KBM-7 (cell line): ENCODE data around the gene CSNK1G3.

ENCODE experiments used
- DNase-seq: peaks from one replicate; pipeline ENCODE4 v3.0.0-alpha.2; 2015
- in situ Hi-C: fragments of 300-500 bp; cut with MboI; formaldehyde crosslinking; loops from 2 replicates; pipeline ENCODE4 v1.14.3; 2020; ENCODE audit warnings: low sequenced_read_pairs, low pct_unique_long_range_greater_than_20kb, mixed read lengths

The CSNK1G3 gene

DNA sequence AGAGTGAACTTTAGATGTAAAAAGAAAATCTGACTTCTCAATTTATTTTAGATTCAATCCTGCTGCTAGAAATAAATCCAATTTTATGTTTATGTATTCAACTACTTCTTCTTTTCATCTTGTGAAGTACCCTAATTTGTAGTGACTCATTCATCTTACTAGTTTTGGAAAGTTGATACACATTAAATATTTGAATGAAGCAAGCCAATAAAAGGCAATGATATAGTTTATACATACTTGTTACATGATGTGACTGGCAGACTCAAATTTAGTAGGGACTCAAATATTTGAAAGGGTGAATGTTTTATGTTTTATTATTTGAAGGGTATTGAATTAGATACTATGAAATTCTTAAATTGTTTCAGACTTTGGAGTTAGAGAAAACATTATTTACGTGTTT lies 34.7 kb downstream of the CSNK1G3 start:
- DNase-seq, result no peak
- in situ Hi-C loops, result no loop called here

DNA sequence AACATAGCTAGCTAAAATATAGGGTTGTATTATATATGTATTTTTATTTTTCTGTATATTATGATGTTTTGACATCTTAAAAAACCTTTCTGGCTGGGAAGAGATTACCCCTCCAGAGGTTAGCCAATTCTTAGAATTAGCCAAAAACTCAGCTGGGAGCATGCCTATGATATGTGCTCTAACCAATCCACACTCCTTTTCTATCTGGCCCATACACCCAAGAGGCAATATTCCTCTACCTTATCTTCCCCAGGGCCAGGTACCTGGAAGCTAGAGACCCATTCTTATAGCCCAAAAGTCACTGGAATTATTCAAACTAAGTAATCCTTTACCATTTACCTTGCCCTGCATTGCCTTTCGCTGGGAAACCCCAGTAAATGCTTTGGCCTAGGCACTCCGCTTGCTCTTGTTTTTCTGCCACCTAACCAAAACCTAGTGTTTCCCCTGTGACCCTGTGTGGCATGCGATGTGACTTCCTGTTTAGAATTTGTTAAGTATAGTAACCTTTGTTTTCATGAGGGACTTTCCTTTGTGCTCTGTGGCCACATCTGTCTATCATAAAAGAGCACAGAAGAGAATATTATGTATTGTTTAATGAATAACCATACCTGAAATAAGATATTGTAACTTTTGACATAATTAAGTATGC lies 37.4 kb downstream of the CSNK1G3 start:
- in situ Hi-C loops, result no loop called here
- DNase-seq, result peak; percentile 43

DNA sequence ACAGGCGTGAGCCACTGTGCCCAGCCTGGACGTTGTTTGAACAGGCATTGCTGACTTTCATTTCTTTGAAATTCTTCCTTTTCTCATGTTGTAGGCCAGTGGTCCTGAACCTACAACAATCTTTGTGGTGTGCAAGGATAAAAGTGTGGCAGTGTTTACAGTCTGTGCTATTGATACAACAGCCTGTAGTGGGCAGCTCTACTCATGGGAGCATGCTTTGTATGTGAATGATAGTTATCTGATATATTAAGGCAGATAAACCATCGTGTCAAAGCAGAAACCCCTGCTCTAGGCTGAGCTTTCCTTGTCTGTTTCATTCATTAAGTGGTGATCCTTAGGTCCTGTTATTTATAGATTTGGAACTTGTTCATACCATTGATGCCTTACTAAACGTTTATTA lies 42.6 kb downstream of the CSNK1G3 start:
- in situ Hi-C loops, result no loop called here
- no peak for DNase-seq

DNA sequence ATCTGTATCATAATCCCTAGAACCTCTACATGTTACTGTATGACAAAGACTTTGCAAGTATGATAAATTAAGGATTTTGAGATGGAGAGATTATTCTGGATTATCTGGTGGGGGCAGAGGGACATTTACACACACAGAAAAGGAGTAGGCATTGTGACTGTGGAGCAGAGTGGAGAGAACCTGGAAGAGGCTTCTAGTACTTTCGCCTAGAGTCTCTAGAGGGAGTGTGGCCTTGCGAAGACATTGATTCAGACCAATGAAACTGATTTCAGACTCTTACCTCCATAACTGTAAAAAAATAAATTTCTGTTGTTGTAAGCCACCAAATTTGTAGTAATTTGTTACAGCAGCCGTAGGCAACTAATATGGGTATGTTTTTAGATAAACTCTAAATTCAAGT lies 45.9 kb downstream of the CSNK1G3 start:
- no peak for DNase-seq
- in situ Hi-C loops, result no loop called here

DNA sequence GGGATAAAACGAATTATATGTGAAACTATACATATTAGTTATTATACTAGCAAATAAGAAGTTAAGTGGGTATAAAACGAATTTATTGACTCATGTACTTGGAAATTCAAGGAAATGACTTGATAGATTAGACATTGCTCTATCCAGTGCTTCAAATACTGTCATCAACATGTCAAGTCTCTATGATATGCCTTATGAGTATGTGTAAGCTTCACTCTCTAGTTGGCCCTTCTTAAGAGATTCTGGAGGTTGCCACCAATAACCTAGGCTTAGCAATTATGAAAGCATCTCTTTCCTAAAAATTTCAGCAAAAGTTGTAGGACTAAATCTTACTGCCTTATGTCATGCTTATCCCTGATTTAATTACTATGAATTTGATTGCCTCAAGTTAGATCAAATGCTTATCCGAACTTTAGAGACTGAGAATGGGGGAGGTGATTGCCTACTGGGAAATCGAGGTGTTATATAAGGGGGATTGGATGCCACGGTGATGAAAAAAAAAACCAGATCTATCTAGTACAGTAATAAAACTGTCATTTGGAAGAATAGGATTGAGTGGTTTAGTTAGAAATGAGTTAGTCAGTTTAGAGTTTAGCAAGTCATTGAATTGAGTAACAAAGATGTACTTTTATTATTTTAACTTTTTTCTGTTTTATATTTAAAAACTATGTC lies 46.9 kb downstream of the CSNK1G3 start:
- no peak for DNase-seq
- in situ Hi-C loops, result no loop called here

DNA sequence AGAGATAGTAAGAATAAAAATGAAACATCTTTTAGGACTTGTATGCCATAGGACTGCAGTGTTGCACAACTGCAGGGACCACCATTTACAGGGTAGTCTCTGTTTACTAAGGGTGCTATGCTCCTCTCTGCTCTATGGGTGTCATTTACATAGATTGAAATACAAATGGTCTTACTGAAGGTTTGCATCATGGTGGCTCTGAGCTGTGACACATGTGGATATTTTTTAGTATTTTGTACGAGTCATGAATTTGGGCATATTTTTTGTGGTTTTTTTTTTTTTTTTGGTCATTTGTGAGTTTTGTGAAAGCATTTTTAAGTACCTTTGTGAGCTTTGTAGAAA lies 47.4 kb downstream of the CSNK1G3 start:
- no peak for DNase-seq
- in situ Hi-C loops, result no loop called here

DNA sequence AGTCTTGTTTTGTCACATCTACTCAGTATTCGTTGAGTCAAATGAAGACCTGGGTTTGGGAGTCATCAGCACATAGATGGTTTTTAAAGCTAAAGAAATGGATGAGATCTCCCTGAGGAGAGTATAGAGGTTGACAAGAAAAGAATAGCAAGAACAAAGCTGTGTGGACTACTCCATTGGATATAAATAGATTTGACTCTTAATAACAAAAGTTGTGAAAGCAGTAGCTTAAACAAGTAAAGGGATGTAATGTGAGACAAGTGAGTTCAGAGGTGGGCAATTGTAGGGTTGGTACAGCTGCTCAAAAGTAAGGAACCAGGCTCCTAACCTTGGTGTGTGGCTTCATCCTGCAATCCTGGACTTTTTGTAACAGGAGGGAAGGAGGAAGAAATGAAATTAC lies 49.3 kb downstream of the CSNK1G3 start:
- DNase-seq, result no peak
- in situ Hi-C loops, result no loop called here

DNA sequence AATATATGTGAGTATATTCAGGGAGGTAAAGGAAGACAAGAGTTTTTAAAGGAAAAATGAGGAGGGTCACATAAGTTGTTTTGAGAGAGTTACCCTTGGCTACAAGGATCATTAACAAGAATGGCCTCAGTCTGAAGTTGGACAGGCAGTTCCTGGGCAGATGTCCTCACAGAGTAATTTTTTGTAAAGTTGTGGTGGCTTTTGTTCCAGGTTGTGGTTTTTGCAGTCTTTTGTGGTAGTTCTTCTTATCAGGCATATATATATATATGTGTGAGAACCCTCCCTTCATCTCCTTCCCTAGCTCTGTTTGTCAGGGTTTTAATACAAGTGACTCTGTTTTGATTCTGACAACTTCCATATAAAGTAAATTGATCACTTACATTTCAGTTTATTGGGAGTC lies 60.0 kb downstream of the CSNK1G3 start:
- DNase-seq, result peak; percentile 37
- in situ Hi-C loops, result no loop called here

DNA sequence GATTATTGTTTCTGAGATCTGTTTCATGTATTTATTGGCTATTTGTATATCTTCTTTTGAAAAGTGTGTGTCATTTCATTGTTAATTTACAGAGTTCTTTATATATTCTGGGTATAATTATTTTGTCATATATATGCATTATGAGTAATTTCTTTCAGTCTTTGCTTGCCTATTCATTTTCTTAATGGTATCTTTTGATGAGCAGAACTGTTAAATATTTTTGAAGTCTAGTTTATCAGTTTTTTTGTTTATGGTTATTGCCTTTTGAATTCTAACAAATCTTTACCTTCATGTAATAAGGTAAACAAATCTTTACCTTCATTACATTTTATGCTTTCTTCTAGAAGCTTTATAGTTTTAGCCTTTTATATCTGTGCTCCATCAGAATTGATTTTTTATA lies 66.4 kb downstream of the CSNK1G3 start:
- in situ Hi-C loops, result no loop called here
- no peak for DNase-seq

DNA sequence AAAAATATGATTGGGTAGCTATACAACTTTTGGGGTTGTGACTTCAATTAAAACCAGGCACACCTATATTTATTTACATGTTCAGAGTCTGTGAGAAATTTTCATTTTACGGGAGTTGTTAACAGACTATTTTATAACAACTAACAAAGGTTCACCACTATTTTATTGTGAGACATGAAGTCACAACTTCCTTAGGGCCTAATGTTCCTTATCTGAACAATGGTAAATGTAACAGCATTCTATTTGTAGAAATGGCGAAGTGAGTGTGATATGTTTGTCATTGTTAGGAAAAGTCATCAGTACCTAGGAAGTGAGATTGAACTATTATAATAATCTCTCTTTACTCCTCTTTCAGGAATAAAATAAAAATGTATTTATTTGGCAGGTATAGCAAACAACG lies 67.4 kb downstream of the CSNK1G3 start:
- in situ Hi-C loops, result no loop called here
- DNase-seq, result no peak

DNA sequence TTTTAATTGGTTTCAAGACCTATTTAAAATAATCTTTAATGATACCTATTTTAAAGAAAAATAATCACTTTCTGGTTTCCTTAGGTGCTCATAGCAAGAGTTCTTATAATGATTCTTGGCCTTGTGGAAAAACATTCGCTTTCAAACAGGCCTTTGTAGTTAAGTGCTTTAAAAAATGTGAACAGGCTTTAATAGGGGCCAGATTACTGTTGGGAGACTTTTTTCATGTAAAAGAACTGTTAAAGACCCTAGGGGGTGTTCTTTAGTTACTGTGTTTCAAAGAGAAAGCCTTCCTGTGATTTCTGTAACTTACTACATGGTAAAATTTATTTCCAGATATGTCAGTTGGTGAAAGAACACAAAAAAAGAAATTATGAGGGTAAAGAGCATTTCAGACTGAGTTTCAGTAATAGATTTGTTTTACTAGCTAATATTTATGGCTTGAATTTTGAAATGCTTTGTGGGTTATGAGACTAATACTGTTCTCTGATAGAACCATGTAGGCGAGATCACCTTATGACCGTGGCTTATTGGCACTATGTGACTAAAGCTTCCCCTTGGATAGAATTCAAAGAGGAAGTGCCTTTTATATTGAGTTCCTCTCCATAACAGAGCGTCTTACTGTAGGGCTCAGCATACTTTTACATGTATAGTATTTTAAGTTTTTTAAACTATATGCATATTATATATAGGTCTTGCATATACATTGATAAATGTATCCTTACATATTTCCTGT lies 70.7 kb downstream of the CSNK1G3 start:
- in situ Hi-C loops, result no loop called here
- DNase-seq, result peak; percentile 26

DNA sequence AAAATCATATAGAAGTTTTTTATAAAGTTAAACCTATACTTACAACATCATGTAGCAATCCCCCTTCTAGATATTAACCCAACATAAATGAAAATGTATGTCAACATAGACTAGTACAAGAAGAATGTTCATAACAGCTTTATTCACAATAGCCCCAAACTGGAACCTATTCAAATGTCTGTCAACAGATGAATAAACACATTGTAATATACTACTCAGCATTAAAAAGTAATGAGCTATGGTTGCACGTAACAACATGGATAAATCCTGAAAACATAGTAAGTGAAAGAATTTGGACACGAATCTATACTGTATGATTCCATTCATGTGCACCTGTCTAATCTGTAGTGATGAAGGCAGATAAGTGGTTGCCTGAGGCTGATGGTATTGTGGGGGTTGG lies 73.9 kb downstream of the CSNK1G3 start:
- DNase-seq, result no peak
- in situ Hi-C loops, result no loop called here

DNA sequence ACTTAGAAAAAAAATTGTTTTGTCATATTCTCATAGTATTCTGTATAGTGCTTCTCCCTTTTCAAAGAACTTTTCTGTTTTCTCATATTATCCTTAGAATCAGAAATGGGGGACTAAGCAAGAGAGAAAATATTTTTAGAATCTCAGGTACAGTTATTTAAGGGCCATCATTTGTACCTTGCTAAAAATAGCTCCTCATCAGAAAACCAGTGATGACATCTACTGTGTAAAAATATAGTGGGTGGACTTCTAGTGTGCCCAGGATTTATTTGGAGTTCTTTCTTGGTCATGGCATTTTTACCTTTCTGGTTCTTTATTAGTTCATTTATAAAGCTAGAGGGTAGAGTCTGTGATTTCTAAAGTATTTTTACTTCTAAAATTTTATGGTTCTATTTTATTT lies 82.5 kb downstream of the CSNK1G3 start:
- no peak for DNase-seq
- in situ Hi-C loops, result no loop called here

DNA sequence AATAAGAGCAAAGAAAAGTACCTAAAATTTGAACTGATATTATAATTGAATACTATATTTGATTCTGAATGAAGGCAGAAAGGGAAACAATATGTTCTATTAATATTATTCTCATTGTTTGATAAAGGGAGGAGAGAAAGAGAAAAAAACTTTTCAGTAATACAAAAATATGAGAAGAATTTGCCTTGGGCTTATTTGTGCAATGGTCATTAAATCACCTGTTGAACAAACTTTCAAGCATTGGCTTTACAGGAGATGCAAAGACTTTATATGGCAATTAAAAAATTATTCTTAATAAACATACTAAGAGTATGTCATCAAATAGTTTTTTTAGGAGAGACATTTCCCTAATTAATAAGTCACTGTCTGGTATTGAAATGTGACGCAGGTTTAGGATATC lies 85.0 kb downstream of the CSNK1G3 start:
- DNase-seq, result no peak
- in situ Hi-C loops, result no loop called here

DNA sequence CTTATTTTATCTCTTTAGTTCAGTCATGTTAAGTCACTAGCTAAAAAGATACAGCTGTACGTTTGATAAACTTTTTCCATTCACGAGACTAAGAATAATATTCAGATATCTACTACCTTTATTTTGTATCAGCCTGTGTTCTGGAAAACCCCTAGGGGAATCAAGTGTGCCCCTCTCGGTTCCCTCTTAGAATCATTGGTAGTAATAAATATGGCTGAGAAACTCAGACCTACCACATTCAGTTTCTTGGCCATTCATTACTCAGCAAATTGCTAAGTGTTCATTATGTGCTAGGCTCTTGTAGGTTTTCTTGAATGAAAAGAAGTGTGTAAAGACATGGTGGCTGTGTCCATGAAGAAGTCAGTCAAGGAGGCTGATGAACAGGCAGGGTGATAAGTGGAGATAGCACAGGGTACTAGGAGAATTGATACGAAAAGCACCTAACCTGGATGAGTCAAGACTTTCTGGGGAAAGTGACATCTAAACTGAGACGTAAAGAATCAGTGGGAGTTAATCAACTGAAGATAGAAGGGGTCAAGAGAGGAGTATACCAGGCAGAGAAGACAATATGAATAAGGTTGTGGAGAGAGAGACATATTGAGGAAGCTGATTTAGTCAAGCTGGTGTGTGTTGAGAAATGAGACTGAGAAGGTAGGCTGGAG lies 86.2 kb downstream of the CSNK1G3 start:
- no peak for DNase-seq
- in situ Hi-C loops, result no loop called here

DNA sequence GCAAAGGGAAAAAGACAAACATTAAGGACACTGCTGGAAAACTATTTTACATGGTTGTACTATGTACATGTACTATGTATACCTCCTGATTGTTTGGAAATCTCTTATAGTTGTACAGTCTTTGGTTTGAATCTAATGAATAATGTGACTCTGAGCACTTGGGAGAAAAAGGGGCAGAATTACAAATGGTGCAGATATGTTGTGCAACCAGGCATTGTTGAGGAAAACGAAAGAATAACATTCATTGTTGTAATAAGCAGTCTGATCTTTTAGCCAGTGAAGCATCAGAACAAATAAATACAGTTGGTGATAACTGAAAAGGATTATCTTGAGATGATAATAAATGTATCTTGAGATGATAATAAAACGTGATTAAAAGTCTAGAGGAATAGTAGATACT lies 87.2 kb downstream of the CSNK1G3 start:
- no peak for DNase-seq
- in situ Hi-C loops, result no loop called here

DNA sequence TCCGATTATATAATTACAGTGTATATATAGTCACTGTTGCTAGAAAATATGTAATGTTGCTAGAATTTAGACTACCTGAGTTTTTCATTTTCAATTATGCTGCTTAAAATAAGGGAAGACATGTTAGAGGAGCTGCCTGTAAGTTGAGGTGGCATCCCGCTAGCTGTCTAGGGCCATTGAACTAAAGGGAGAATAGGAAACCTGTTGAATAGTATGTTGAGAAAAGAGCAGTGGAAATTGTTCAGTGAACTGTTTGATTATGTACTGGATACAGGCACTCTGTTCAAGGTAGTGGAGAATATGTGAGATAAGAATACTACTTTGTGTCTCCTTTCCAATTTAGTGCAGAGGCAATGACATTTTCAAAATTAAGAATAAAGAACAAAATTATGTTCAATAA lies 89.6 kb downstream of the CSNK1G3 start:
- DNase-seq, result no peak
- in situ Hi-C loops, result no loop called here

DNA sequence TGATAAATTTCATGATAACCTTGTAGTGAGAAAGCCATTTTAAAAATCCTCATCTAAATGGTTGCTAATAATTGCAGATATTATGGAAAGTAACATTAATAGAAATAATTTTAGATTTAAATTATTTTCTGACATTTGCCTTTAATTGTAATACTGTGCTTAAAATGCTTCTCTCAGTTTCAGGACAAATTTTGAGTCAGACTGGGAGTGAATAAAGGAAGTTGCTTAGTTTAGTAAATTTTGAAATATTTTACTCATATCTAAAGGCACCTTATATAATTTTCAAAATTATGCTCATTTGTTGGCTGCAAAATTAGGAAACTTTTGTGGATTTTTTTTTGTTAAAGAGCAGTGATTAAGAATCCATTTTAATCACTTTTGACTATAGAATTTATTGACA lies 93.8 kb downstream of the CSNK1G3 start:
- in situ Hi-C loops, result no loop called here
- no peak for DNase-seq

DNA sequence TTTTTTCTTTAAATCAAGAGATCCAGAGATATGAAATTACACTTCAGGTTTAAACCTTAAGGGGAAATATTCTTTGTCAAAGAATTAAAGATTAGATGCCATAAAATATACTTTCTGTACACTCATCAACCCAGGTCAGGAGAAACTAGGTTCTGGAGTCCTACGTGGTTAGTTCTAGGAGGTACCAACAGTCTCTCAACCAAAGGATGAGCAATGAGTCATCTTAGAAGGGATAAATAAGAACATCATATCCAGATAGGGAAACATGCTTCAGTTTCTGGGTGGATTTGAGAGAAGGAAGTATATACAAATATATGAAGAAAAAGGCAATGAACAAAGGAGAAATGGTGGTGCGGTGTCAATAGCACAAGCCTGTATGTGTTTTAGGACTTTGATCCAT lies 98.2 kb downstream of the CSNK1G3 start:
- in situ Hi-C loops, result no loop called here
- DNase-seq, result no peak

DNA sequence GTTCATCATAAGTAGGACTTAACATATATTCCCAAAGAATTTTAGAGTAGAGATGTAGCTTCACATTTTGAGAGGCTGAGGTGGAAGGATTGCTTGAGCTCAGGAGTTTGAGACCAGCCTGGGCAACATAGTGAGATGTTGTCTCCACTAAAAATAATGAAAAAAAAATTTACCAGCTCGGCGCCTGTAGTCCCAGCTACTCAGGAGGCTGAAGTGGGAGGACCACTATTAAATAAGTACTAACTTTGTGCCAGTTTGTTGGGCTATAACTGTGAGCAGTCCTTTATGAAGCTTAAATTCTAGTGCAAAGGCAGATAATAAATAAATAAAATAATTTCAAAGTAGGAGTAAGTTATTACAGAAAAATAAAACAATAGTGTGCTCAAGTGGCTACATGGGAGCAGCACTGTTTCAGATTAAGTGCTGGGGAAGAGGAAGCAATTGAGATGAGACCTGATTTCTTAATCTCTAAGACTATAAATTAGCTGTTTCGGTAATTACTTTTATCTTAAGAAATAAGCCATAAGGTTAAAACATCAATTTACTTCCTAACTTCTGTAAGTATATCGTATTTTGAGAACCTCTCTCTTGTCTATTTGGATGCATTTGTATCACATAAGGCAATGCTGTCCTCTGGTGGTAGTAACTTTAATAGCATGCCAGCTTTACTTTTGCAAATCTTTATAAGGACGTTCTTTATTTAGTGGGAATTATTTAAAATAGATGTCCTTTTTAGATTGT lies 98.9 kb downstream of the CSNK1G3 start:
- peak; percentile 67 for DNase-seq
- in situ Hi-C loops, result no loop called here
